CD4-positive, alpha-beta T cell treated with Interleukin-10 for 1 hour (primary cell): ENCODE measurements around the gene LRP4.

ENCODE experiments used
- DNase-seq: peaks from one replicate; pipeline ENCODE4 v3.0.0-alpha.2; 2020

The LRP4 gene

DNA sequence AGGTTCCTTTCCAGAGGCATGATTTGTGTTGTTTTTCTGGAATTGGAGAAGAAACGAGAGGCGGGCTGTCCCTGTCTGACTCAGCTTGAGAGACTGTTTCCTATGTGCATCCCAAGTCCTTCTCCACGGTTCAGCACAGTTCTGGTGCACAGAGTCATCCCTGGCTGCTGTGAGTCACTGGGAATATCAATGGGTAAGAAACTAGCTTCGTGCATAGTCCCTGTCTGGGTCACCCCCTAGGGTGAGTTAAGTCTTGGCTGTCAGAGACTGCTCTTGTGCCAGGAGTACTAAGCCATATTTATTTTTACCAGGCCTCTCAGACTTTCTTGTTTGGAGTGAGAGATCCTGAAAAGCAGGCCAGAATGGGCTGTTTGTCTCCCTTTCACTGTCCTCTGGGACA lies 2.4 kb upstream of the LRP4 start:
- DNase-seq: no peak

DNA sequence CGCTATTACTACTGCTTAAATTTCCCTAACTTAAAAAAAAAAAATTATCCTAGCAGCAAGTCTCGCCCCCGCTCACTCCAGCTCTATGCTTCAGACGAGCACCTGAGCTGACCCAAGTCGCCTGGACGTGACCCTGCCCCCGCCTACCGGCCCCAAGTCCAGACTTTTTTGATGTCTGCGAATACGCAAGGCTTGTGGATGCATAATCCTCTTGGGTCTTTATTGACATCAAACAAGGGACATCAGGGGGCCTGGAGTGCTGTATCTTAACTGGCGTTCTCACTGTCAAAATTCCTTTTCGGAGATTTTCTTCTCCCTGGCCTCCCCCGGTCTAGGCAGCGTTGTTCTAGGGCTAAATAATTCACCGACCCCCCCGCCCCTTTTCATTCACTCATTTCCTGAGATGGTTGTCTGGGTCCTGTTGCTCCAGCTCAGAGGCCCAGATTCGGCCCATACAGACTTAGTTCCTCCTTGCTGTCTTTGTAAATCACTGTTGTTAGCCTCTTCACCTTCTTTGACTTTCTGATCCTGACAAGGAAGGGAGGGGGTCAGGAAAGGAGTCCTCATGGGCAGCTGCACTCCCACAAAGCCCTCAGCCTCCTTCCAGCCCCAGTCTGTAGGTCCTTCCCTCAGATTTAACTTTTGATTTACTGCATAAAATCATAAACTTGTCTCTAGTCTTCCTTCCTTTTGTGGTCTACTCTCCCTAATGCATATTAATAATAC lies 601 bp upstream of the LRP4 start:
- no peak for DNase-seq

DNA sequence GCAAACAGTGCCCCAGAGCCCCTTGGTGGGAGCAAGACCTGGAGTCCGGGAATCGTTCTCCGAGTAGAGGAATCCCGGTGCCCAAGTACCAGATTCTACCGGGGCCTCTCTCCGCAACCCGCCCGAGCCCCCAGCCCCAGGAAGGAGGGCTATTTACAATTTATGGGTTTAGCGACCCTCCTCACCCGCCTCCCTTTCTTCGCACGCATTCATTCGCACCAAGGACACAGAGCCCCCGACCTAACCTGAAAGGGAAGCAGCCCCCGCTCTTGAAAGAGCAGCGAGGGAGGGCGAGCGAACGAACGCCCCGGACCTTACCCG lies 628 bp downstream of the LRP4 start:
- DNase-seq: no peak

DNA sequence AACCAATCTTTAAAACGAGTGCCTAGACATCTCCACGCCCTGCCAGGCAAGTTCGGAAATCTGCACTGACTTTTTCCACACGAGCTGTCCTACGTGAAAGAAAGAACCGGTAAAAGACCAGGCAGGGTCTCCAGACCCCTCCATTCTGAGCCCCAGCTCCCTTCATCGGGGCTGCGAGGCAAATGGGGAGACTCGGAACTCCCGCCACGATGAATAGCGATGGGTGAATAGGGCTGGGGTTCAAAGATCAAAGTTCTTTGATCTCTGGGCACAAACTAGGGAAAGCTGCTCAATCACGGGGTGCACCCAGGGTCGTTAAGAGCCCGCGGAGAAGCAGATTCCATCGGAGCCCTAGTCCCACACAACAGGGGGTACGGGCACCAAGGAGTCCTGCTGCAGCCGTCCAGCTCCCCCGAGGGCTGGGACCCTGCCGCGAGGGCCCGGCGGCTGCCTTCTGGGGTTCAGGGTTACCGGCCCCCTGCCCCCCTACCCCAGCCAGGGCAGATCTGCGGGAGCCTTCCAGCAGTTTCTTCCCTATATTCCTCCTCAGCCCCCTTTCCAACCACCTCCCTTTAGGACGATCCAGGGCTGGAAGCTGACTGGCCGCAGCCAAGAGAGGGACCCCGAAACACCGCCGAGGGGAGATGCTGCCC lies 1.1 kb downstream of the LRP4 start:
- DNase-seq: no peak

DNA sequence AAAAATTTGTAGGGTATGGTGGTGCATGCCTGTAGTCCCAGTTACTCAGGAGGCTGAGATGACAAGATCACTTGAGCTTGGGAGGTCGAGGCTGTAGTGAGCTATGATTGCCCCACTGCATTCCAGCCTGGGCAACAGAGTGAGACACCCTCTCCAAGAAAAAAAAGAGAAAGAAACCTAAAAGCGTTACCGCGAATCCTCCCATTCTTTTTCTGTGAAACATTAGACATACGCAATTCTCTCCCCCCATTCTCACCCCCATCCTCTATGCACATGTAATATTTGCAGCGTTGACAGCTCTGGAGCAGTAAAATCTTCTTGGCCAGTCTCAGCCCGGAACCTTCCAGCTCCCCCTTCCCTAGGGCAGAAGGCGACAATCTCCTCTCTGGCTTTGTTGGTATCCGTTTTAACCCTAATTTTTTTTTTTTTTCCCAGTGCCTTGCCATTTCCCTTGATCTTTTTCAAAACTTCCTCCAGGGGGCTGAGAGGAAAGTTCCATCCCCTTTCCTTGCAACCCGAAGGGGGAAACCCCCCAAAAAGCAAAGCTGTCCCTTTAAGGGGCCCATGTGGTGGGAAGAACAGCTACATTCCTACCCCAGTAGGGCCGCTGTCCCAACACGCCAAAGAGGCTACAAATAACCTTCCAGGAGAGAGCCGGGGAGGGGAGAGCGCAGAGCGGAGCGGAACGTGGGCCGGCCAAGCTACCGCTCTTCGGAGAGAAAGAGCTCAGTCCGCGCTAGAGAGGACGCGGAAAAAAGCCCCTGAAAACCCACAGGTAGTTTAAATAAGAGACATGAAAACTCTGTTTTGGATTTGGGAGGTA lies 1.9 kb downstream of the LRP4 start:
- DNase-seq: no peak

DNA sequence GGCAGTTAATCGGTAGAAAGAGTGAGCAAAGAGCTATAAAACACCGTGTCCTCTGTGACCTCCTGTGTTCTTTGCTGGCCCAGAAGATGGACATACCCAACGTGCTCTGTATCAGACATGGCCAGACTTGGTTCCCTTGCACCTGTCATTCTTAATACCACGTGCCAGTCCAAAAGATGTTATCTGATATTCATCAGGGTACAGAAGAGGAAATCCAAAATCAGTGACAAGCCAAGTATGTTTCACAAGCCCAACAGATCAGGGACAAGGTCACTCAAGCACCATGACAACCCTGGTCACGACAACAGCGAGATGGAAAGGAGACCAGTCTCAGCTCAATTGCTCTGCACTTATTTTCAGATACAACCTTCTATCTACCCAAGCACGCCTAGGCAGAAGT lies 3.4 kb downstream of the LRP4 start:
- DNase-seq: no peak

DNA sequence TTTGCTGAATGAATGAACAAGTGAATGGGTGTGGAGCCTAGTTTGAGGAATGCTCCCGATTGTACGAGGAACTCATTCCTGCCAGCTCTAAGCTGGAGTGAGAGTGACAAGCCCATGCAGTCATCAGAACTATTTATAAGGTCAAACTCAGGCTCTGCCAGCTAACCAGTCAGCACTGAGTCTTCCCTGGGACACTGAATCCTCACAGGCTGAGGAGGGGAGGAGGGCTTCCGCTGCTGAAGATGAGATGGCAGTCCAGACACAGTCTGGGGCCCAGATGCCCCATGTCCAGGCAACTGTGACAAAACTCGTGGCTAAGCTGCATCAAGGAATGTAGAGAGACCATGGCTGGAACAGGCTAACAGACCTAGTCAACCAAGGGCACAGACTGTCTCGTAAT lies 4.0 kb downstream of the LRP4 start:
- DNase-seq: no peak

DNA sequence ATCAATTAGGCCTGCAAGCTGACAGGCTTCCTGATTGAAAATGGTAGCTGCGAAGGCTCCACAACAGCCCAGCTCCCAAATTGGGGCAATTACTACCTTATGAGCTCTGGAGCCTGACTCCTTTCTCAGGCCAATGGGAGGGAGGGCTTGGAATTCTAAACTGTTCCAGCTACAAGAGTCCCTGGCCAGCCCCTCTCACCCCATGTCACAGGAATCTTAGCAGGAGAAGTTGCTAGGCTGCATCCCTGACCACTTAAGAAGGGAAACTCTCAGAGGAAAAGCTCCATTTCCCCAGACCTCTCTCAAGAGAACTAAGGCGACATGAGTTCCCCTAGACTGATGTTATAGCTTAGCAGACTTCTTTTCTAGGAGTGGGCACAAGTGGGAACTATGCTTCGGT lies 4.9 kb downstream of the LRP4 start:
- DNase-seq: no peak

DNA sequence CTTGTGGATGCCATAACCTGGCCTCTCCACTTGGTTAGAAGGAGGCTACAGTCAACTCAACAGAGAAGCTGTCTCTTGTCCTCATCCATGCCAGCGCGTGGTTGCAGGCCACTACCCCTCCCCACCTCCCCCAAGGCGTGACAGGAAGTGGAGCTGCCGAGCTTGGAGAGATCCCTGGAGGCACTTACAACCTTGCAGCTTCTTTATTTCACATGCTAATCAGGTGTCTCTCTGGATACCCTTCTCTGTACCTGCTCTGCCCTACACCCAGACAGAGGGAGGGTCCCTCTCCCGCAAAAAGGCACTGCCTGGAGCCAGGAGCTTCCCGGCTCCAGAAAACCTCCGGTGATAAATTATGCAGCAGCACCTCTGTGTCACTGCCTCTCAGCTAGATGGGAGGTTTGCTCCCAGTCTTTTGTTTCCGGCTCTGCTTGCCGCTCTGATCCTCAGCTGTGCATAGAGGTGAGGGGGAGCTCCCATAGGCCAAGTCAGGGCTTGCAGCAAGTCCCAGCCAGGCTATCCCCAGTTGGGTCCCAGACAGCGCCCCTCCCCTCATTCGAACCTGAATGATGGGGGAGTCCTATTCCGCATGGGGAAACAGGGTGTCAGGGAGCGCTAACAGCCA lies 5.7 kb downstream of the LRP4 start:
- no peak for DNase-seq

DNA sequence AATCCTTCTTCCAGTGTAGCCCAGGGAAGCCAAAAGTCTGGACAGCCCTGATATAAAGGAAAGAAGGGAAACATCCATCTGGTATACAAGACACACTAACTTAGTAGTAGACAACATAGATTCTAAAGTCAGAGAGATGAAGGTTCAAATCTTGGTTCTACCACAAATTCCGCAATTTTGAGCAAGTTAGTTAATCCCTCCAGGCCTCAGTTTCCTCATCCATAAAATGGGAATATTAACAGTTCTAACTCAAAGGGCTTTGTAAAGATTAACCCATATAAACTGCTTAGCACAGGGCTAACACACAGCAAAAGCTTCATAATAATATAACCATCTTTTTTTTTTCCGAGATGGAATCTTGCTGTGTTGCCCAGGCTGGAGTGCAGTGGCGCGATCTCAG lies 10.7 kb downstream of the LRP4 start:
- DNase-seq: no peak

DNA sequence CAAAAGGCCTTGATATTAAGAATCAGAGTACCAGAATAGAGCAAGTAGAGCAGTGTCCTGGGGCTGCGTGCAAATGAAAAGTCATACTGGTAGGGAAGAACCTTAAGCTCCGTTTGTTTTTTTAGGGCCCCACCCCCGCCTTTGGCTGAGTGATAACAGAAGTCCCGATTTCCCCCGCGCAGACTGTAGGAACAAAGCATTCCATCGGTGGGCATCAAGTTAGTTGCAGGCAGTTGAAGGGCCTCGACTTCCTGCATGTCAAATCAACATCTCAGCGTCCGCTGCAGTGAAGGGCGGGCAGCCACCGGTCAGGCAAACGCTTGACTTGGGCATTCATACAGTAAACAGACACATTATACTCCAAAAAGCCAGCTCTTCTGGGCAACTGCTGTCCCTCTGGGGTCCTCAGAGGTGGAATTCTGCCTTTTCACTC lies 11.7 kb downstream of the LRP4 start:
- DNase-seq: no peak

DNA sequence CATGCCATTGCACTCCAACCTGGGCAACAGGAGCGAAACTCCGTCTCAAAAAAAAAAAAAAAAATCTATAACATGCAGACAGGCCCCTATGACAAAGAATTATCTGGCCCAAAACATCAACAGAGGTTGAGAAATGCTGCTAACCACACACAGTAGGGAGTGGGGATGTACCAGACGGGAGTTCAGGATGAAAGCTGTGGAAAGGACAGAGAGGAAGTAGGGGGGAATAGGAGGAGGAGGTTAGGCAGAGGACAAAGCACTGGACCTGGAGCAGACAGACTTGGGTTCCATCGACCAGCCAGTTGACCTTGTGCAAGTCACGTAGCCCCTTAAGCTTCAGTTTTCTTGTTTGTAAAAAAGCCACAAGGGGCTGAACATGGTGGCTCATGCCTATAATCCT lies 12.5 kb downstream of the LRP4 start:
- DNase-seq: no peak

DNA sequence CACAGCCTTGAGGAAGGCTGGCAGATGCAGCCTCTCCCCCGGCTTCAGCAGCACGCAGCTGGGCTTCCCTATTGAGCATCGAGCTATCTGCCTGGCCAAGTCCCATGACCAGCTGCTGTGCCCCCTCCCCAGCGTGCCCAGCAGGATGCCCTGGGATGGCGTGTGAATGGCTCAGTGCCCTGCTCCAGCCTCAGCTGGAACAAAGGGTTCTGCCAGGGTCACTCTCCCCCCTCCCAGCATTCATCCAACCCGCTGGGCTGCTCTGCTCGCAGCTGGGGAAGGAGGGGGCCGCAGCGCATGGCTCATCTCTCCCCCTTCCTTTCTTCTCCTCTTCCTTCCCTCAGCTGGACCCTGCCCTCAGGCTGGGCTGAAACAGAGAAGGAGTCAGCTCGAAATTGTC lies 14.5 kb downstream of the LRP4 start:
- DNase-seq: no peak

DNA sequence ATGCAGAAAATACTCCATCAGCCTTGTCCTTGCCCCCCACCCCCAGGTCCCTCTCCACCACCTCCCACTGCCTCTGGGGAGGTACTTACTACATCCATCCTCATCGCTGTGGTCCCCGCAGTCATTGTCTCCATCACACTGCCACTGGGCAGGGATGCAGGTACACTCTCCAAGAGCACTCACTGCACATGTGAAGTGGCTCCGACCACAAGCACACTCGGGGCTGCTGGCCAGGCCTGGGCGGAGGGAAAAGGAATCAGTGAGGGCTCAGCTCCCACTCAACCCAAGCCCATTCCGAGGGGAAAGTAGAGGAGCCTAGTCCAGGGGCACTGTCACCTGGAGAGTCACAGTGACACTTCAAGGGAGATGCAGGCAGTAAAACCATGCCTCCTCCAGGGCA lies 15.7 kb downstream of the LRP4 start:
- no peak for DNase-seq

DNA sequence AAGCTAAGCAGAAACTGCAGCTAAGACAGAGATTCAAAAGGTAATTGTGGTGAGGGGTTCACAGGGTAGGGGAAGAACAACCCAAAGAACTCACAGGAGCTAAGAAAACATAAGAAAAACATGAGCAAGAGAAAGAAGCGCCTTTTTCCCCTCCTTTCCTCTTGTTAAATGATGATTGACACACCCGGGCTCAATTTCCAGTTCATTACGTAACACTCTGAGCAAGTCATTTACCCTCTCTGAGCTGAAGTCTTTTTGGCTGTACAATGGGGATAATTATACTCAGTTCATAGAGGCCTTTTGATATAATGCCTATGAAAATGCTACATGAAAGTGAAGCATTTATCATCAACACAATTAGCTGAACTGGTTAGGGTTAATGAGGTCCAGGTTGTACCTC lies 17.2 kb downstream of the LRP4 start:
- DNase-seq: no peak

DNA sequence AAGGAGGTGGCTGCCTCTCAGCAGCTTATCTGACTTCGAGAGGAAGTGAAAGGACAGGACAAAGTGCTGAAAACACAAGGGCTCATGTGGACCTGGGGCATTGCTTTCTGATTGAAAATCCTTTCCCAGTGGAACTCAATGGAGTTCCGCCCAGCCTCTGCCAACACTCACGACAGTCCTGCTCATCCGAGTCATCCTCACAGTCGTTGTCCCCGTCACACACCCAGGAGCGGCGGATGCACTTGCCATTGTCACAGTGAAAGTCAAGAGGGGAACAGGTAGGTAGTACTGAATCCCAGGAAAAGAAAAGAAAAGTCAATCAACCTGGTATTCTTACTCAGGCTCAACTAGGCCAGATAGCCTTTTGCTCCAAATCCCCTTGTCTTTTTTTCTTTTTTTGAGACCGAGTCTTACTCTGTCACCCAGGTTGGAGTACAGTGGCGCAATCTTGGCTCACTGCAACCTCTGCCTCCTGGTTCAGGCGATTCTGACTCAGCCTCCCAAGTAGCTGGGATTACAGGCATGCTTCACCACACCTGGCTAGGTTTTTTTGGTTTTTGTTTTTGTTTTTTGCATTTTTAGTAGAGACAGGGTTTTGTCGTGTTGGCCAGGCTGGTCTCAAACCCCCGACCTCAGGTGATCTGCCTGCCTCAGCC lies 18.1 kb downstream of the LRP4 start:
- no peak for DNase-seq

DNA sequence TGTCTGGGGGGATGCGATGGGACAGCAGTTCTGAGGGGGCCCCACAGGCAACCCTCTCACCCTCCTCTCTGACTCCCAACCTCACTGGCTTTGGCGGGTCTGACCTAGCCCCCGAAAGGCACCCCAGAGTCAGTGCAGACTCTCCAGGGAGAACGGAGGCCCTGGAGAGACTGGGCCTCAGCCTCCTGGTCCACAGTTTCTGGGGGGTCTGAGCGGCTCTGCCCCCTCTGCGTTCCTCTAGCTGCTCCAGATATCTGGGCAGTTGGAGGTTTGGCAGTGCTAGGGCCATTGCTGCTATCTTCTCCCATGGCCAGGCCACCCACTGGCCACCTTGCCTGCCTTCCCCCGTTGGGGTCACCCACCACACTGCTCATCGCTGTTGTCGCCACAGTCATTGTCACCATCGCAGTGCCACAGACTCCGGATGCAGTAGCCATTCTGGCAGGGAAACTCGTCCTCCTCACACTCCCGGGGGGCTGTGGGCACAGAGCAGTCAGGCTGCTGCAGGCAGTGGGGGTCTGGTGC lies 18.8 kb downstream of the LRP4 start:
- no peak for DNase-seq

DNA sequence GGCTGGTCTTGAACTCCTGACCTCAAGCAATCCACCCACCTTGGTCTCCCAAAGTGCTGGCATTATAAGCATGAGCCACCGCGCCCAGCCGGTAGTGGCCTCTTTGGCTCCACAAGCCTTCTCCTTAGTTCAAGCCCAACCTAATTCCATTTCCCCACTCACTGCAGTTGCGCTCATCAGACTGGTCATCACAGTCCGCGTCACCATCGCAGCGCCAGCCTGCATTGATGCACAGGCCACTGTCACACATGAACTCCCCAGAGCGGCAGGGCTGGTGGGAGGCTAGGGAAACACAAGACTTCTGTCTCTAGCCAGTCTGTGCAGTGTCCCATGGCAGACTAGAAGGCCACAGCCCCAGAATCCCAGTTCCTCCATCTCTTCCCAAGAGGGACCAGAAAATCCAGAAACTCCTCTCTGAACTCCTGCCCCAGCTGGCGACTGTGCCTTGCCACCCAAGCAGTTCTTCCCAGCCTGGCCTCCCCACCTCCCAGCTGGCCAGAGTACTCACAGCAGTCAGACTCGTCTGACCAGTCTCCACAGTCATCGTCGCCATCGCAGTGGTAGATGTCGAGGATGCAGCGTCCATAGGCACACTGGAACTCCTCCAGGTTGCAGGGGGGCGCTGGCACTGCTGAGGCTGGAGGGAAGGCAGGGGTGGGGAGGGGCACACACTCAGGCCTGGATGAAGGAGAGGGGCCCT lies 19.8 kb downstream of the LRP4 start:
- DNase-seq: no peak

DNA sequence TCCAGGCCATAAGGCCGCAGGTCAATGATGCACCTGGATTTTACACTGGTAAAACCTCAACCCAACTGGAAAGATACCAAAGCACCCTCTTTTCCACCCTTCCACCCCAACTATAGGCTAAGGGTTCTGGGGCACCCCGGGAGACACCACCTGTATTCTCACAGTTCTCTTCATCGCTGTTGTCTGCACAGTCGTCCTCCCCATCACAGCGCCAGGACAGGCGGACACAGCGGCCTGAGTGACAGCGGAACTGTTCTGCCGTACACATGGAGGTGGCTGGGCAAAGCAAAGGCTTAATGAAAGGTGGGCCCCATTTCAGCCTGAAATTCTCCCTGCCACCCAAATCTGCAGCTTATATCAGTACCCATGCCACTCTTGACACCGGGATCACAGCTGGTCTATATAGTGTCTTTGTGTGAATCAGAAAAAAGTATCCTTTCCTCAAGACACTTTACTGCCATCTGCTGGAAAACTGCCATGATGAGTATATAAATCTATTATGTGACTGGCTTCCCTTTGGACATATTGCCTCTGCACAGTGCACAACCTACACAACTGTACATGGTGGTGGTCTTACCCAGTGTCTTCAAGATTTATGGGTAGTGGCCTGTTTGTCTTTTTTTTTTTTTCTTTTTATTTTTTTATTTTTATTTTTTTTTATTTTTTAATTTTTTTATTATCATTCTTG lies 21.5 kb downstream of the LRP4 start:
- peak; percentile 28 for DNase-seq

DNA sequence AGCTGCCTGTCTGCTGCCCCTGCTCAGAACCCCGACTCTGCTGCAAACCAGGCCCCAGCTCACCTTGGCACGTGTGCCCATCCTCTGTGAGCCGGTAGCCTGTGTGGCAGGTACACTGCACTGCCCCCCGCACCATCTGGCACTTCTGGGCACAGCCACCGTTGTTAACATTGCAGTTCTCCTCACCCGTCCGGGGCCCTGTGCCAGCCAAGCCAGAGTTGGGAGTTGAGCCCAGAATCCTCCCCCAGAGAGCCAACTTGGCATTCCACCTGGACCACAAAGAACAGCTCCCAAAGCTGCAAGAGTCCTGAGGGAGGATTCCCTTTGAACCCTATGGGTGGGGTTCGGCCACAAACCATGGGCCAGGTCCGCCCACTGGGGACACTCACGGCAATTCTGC lies 22.5 kb downstream of the LRP4 start:
- DNase-seq: no peak

DNA sequence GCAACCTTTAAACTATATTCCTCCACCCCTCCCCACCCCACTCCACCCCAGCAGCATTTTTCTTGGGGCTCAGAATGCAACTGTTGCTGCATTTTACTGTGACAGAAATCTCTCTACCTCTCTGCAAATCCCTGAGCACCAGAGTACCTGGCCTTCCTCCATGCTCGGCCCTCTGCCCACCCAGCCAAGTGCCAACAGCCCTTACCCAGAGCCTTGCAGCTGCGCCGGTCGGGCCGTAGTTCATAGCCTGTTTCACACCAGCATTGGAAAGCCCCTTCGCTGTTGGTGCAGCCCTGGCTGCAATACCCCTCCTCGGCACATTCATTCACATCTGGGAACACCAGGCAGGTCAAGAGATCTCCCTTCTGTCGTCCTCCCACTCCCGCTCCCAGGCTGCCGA lies 23.4 kb downstream of the LRP4 start:
- DNase-seq: no peak

DNA sequence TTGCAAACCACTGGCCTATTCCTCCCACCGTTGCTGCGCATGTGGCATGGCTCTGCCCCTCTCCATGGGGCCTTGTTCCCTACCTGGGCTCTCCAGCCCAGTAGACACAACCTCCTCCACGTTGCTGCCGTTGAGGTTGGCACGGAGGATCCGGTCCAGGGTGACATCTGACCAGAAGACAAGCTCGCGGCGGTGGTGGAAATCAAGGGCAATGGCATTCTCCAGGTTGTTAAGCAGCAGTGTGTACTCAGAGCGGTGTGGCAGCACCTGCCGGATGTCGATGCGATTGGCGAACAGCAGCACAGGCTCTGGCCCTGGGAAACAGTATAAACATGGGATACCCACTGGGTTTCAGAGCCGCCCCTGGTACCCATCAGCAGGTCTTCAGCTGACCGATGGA lies 23.8 kb downstream of the LRP4 start:
- DNase-seq: no peak
